Hematopoietic multipotent progenitor cell treated with erythropoietin and hydrocortisone succinate and interleukin-3 and kit ligand, for 6 days (in vitro differentiated cells): ENCODE measurements around the gene TRAF5.
"Not testable (repeated sequence)": the region's sequence is repeated elsewhere in the genome, so short reads cannot be mapped to it uniquely, and the experiment has no call there.

Source experiments
- DNase-seq: peaks from one replicate; pipeline ENCODE4 v3.0.0-alpha.2; 2015

TRAF5 gene

DNA sequence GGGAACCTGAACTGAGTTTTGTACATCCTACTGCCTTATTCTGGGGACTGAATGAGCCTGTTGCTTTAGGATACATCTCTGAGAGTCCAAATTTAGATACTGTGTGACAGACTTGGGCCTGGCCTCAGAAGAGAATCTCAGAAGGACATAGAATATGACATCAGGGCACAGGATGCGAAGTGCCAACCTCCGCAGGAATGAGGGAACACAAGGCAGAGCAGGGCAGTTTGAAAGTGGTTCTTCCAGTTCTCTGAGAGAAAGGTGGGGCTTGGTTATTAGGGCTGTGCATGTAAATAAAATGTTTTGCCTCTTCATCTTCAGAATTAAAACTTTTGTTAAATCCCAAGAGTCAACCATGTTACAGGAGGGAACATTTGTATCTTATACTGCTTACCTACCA is 23.1 kb downstream of the TRAF5 start:
- no peak for DNase-seq

- not testable (repeated sequence) for DNase-seq
Observed at GRCh38 chr1:211352055-211352454, 25.4 kb downstream of the TRAF5 start.

DNA sequence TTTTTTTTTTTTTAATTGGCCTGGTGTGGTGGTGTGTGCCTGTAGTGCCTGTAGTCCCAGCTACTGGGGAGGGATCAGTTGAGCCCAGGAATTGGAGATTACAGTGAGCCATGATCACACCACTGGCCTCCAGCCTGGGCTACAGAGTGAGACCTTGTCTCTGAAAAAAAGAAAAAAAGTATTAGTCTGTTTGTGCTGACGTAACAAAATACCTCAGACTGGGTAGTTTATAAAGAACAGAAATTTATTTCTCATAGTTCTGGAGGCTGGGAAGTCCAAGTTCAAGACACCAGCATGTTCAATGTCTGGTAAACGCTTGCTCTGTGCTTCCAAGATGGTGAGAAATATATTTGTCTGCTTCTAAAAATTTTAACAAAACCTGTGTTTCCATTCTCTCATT is 25.8 kb downstream of the TRAF5 start:
- DNase-seq = no peak

- peak; percentile 75 for DNase-seq
Observed at GRCh38 chr1:211352985-211353515, 26.4 kb downstream of the TRAF5 start.

DNA sequence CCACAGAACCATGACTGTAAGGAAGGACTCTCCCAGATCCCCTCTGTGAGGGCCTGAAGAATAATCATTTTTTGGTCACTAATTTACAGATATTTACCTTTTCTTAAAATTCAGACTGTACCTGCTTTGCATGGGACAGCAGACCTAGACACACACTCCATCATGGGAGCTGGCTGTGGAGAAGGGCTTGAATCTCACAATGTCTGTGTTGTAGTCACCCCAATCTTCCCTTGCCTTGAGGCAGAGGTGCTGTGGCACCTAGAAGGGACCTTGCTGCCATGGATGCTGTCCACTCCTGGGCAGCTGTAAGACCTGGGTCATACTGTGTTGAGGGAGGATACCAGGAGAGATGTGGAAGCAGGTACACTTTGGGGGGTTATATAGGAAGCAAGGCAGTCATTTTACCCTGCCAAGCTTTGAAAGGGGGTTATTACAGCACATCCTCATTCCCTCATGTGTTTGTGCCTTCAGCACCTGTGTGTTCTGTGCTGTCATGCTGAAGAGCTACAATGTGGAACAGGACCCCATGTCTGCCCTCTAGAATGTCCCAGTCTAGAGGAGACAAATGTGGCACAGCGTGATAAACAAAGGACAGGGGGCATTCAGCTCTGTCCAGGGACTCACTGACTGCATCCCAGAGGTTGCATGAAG is 27.1 kb downstream of the TRAF5 start:
- DNase-seq = no peak

DNA sequence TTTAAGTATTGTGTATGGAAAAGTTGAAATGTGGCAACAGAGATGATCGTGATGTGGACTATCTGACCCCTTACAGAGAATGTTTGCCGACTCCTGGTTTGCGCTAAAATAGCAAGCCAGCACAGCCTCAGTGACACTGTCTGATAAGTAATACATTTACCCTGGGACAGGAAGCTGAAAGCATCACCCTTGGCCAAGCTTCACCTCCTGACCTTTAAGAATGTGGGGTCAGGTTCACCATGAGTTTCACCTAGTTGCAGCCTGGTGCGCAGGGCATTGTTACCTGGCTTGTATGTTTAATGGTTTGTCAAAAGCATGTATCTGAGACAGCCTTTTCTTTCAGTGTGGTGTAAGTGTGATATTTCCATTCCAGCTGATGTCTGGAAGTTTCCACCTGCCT is 29.2 kb downstream of the TRAF5 start:
- no peak for DNase-seq

- no peak for DNase-seq
Observed at GRCh38 chr1:211356723-211357407, 30.2 kb downstream of the TRAF5 start.

GRCh38 chr1:211358685-211359084 is 32.1 kb downstream of the TRAF5 start:
- no peak for DNase-seq

DNA sequence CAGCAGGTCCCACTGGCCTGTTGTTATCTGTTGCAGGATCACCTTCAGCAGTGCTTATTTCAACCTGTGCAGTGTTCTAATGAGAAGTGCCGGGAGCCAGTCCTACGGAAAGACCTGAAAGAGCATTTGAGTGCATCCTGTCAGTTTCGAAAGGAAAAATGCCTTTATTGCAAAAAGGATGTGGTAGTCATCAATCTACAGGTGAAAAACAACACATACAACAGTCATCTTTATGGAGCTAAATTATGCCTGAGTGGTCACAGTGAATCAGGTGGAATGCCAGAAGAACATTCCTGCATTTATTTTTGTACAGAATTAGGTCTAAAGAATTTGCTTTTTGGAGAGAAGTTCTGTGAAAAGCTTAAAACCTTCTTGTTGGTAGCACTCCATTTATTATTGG is 33.2 kb downstream of the TRAF5 start:
- DNase-seq = no peak

GRCh38 chr1:211361202-211361601 is 34.6 kb downstream of the TRAF5 start:
- no peak for DNase-seq

- DNase-seq = no peak
Observed at GRCh38 chr1:211369640-211370039, 43.0 kb downstream of the TRAF5 start.

GRCh38 chr1:211370669-211371068 is 44.0 kb downstream of the TRAF5 start:
- no peak for DNase-seq

DNA sequence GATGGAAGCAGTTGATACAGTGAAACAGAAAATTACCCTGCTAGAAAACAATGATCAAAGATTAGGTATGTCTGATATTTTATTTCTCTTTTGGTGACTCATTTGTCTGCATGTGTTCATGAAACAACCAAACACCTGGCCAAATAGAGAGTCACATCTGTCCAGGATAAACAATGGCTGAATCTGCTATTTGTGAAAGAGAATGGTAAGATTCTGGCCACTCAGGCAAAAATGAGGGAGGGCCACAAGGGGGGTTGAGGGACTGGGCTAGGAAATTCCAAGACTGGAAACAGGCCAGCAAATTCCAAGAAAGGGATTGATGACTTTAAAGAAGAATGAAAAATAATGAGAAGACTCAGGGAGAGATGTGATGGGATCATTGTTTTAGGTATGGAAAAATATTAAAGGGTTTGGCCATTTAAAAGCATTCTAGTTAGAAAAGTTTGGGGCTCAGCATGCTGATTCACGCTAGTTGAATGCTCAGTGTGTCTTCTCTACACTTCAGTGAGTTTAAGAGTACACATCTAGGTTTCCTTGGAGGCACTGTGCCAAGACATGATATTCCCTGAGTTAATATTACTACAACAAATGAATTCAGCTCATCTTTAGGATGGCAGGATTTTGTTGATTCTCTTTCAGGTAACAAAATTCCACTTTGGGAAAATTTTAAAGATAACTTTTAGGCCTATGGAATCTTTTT is 44.9 kb downstream of the TRAF5 start:
- no peak for DNase-seq

DNA sequence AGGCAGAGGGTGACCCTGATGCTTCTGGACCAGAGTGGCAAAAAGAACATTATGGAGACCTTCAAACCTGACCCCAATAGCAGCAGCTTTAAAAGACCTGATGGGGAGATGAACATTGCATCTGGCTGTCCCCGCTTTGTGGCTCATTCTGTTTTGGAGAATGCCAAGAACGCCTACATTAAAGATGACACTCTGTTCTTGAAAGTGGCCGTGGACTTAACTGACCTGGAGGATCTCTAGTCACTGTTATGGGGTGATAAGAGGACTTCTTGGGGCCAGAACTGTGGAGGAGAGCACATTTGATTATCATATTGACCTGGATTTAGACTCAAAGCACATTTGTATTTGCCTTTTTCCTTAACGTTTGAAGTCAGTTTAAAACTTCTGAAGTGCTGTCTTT is 45.8 kb downstream of the TRAF5 start:
- peak; percentile 43 for DNase-seq

DNA sequence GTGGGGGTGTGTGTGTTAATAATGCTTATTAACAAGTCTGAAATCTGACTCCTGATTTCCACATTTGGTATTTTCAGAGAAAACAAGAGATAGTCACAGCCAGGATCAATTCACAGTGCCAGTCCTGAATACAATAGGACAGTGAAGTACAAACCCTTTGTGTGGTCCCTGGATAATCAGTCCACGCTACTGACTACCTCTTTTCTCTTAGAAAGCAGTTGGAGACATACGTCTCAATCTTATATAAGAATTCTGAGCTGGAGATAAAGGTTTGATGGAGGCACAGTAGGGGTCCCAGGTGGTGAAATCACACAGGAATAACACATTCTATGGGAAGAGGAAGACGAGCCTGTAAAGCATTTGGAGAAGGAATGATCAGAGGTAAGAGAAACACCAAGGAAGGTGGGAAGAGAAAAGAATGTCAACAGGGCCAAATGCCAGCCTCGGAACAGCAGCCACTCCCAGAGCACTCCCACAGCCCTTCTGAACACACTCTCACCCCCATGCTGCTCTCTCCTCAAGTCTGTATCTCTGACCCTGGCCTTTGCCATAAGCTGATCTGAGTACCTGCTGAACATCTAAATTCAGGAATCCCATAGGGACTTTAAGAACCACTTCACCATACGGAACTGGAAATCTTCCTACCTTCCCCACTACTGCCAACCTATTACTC is 48.6 kb downstream of the TRAF5 start:
- no peak for DNase-seq

DNA sequence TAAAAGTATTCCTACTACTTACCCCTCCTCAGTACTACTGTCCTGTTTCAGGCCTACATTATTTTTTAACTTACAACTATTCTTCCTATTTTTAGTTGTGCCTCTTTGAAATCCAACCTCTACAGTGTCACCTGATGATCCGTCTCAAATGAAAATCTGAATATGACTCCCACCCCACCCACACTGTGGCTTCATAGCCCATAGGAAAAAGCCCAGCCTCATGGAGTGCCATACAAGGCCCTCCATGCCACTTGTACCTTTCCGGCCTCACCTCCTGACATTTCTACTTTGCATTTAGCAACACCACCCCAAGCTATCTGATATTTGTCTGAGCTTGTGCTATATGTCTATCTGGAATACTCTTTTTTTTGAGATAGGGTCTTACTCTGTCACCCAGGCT is 49.3 kb downstream of the TRAF5 start:
- DNase-seq = no peak

GRCh38 chr1:211376807-211377470 is 50.3 kb downstream of the TRAF5 start:
- no peak for DNase-seq

DNA sequence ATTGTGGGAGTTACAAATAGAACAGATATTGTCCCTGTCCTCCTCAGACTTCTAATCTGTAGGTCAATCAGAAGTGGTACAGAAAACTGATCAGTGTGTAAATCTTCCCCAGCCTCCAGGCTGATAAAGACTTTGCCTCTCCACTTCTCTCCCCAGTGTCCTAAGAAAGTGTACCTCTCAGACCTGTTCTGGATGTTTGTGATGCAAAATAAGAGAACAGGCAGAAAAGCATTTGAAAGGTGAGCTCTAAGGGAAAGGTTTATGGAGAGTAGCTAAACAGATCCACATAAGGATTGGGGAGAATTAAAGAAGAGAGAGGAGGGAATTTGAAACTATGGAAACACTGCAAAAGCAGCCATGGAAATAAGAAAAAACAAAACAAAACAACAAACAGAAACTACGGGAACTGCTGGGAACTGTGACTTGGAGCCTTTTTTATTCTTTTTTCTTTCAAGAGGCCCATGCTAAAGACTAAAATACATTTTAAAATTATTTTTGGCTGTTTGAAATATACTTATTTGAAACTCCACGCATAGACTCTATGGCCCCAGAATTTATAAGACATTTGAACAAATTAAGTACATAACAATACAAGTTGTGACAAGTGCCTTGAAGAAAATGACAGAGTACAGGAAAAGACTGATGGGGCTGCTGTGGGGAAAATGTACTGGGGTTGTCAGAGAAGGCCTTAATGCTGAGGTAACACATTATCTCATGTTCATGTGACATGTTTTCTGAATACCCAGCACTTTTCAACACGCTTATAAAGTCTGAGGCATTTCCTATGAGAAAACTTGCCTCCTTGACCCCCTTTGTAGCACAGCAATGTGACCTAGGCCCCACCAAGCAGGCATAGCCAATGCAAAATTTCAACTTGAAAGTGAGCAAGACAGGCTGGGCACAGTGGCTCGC is 51.2 kb downstream of the TRAF5 start:
- no peak for DNase-seq

GRCh38 chr1:211378844-211379243 is 52.2 kb downstream of the TRAF5 start:
- peak; percentile 27 for DNase-seq

- no peak for DNase-seq
Observed at GRCh38 chr1:211379446-211379845, 52.8 kb downstream of the TRAF5 start.

DNA sequence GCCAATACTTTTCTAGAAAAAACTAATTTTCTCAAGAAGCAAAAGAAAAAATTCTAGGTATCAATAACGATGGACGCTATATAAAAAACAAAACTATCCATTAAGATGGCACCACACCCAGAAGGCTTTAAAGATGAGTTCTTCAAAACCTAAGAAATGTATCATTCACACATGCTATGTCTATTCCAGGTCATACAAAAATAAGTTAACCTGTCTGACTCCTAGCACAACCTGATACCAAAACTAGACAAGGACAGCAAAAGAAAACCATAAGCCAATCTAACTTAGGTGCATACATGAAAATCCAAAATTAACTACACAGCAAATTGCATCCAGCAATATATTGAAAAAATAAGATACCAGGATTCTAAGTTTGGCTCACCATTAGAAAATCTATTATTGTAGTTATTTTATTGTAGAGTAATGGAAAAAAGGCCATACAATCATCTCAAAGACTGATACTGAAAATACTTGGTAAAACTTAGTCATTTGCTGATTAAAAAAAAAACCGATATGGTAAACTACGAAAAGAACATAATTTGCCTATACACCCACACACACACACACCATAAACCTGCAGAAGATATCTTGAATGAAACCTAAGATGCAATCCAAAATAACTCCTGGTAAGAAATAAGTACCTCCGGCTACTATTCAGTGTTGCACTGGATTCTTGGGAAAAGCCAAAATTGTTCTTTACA is 55.0 kb downstream of the TRAF5 start:
- no peak for DNase-seq
